ENCODE data around the gene RNF213. TPM values are rescaled to one million over a fixed set of nuclear protein-coding genes. Genes with fewer than 3 reads are reported as not detected.
A peak's percentile ranks its signal among the peaks of the same experiment; 100 is the strongest.

Gene RNF213
- total RNA-seq, 1 experiment from 2014 or later = 70.5 TPM

DNA sequence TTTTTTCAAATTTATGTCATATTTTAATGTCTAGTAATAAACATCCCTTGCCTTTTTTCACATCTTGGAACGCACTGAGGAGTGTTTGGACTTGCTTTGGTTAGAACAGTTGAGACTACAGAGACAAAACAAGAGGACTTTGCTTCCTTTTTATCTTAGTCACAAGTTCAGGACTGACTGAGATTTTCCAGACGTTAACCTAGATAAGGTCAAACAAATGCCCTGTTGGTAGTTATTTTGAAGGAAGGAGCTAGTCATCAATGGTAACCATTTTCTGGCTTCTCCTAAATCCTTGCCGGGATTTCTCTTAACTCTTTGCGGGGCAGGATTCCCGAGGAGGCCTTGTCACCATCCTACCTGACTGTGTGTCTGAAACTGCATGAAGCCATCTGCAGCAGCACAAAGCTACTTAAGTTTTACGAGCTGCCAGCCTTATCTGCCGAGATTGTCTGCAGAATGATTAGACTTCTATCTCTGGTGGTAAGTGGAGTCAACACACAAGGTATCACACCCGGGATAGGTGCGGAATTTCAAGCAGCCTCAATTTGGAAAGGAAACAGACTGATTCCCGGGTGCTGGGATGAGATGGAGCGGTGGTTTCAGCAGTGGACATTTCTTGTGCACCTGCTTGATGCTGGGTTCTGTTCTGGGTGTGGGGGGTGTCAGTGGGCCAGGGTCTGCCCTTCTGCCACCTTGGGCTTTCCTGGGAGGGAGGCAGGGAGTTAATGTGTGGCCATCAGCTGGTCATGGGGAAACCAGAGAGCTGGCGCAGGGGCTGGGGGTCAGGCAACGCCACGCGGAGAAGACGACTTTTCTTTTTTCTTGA, 48.3 kb downstream of the RNF213 start:
- Mint-ChIP-seq H3K4me3 (no peak overlapping the region), H3K9me3 (peaks cover 15% of the 10 kb centered on the region), H3K36me3 (peaks cover 84% of the 10 kb centered on the region), H3K27ac (peak overlapping the region; percentile 88; the same call in 1 of the 2 replicates), H3K27me3 (ENCODE audit: low read depth) (no peaks in the 10 kb centered on the region), H3K4me1 (no peaks in the 10 kb centered on the region)
- ChIA-PET POLR2A (no interaction called here), CTCF (no interaction called here)
- ATAC-seq = no peak
- no peak for DNase-seq (ENCODE audit: low spot score)
- TF ChIP-seq NFE2L1 (CRISPR knock-in tag; IDR thresholded peaks at IDR 0.05) (no peak), NR2C2 (CRISPR knock-in tag; IDR thresholded peaks at IDR 0.05) (no peak), FOXK1 (CRISPR knock-in tag; IDR thresholded peaks at IDR 0.05) (no peak), TEAD4 (CRISPR knock-in tag; IDR thresholded peaks at IDR 0.05) (no peak), TEAD1 (CRISPR knock-in tag; IDR thresholded peaks at IDR 0.05) (no peak), OVOL2 (CRISPR knock-in tag; IDR thresholded peaks at IDR 0.05; ENCODE audit: borderline replicate concordance) (no peak), IRF1 (CRISPR knock-in tag; IDR thresholded peaks at IDR 0.05) (no peak), ELF4 (CRISPR knock-in tag; IDR thresholded peaks at IDR 0.05; ENCODE audit: low read depth) (no peak), CREB1 (CRISPR knock-in tag; IDR thresholded peaks at IDR 0.05) (no peak), MXD4 (CRISPR knock-in tag; IDR thresholded peaks at IDR 0.05; ENCODE audit: borderline replicate concordance) (no peak), ZSCAN18 (CRISPR knock-in tag; IDR thresholded peaks at IDR 0.05) (no peak), AR (CRISPR knock-in tag; IDR thresholded peaks at IDR 0.05) (no peak), JAZF1 (CRISPR knock-in tag; IDR thresholded peaks at IDR 0.05) (no peak), SP1 (CRISPR knock-in tag; conservative IDR thresholded peaks at IDR 0.05) (no peak), ETV6 (CRISPR knock-in tag; IDR thresholded peaks at IDR 0.05) (no peak), NFYB (CRISPR knock-in tag; conservative IDR thresholded peaks at IDR 0.05; ENCODE audit: low read depth) (no peak), HMGA2 (CRISPR knock-in tag; IDR thresholded peaks at IDR 0.05) (no peak)
- TF ChIP-seq, protein P1, sequence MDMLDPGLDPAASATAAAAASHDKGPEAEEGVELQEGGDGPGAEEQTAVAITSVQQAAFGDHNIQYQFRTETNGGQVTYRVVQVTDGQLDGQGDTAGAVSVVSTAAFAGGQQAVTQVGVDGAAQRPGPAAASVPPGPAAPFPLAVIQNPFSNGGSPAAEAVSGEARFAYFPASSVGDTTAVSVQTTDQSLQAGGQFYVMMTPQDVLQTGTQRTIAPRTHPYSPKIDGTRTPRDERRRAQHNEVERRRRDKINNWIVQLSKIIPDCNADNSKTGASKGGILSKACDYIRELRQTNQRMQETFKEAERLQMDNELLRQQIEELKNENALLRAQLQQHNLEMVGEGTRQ (CRISPR knock-in tag; IDR thresholded peaks at IDR 0.05) = no peak
- TF ChIP-seq, protein P2, sequence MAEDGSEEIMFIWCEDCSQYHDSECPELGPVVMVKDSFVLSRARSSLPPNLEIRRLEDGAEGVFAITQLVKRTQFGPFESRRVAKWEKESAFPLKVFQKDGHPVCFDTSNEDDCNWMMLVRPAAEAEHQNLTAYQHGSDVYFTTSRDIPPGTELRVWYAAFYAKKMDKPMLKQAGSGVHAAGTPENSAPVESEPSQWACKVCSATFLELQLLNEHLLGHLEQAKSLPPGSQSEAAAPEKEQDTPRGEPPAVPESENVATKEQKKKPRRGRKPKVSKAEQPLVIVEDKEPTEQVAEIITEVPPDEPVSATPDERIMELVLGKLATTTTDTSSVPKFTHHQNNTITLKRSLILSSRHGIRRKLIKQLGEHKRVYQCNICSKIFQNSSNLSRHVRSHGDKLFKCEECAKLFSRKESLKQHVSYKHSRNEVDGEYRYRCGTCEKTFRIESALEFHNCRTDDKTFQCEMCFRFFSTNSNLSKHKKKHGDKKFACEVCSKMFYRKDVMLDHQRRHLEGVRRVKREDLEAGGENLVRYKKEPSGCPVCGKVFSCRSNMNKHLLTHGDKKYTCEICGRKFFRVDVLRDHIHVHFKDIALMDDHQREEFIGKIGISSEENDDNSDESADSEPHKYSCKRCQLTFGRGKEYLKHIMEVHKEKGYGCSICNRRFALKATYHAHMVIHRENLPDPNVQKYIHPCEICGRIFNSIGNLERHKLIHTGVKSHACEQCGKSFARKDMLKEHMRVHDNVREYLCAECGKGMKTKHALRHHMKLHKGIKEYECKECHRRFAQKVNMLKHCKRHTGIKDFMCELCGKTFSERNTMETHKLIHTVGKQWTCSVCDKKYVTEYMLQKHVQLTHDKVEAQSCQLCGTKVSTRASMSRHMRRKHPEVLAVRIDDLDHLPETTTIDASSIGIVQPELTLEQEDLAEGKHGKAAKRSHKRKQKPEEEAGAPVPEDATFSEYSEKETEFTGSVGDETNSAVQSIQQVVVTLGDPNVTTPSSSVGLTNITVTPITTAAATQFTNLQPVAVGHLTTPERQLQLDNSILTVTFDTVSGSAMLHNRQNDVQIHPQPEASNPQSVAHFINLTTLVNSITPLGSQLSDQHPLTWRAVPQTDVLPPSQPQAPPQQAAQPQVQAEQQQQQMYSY (CRISPR knock-in tag; IDR thresholded peaks at IDR 0.05) = no peak
- TF ChIP-seq, protein P3, sequence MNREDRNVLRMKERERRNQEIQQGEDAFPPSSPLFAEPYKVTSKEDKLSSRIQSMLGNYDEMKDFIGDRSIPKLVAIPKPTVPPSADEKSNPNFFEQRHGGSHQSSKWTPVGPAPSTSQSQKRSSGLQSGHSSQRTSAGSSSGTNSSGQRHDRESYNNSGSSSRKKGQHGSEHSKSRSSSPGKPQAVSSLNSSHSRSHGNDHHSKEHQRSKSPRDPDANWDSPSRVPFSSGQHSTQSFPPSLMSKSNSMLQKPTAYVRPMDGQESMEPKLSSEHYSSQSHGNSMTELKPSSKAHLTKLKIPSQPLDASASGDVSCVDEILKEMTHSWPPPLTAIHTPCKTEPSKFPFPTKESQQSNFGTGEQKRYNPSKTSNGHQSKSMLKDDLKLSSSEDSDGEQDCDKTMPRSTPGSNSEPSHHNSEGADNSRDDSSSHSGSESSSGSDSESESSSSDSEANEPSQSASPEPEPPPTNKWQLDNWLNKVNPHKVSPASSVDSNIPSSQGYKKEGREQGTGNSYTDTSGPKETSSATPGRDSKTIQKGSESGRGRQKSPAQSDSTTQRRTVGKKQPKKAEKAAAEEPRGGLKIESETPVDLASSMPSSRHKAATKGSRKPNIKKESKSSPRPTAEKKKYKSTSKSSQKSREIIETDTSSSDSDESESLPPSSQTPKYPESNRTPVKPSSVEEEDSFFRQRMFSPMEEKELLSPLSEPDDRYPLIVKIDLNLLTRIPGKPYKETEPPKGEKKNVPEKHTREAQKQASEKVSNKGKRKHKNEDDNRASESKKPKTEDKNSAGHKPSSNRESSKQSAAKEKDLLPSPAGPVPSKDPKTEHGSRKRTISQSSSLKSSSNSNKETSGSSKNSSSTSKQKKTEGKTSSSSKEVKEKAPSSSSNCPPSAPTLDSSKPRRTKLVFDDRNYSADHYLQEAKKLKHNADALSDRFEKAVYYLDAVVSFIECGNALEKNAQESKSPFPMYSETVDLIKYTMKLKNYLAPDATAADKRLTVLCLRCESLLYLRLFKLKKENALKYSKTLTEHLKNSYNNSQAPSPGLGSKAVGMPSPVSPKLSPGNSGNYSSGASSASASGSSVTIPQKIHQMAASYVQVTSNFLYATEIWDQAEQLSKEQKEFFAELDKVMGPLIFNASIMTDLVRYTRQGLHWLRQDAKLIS (CRISPR knock-in tag; IDR thresholded peaks at IDR 0.05; ENCODE audit: borderline replicate concordance) = no peak

All from WTC11 (cell line).